Measurements from ENCODE around the gene TMEM132A. TPM values are rescaled to one million over a fixed set of nuclear protein-coding genes. Genes with fewer than 3 reads are reported as not detected.
A peak's percentile ranks its signal among the peaks of the same experiment; 100 is the strongest.

The TMEM132A gene
- 1 to 10 TPM; 1.8 to 7.0 (median 3.5) TPM for total RNA-seq

- H3K4me1 ChIP-seq: peaks cover 15 to 19% (median 18%) of the 10 kb centered on the region in 4 donors
- WGBS, 2 donors (ENCODE audit: low coverage in 1 of 2): 0% methylated on average over 25 of the region's 69 CpGs; no CpG with 5 or more reads in 1 of the 2 donors
- peaks cover 26% of the 10 kb centered on the region for H3K27me3 ChIP-seq
- DNase-seq: peak; percentile 74
- in situ Hi-C loops (cut with MboI; ENCODE audit: low pct_ligation_motif_present in 1 of 4, low pct_unique_long_range_greater_than_20kb in 1 of 4, low sequenced_read_pairs in 3 of 4) (no loop called here), intact Hi-C loops (cut with DNase I; ENCODE audit: low total_unique reads) (no loop called here)
- H3K36me3 ChIP-seq: peaks cover 0 to 29% (median 13%) of the 10 kb centered on the region in 4 donors
- H3K27ac ChIP-seq: no peak within 1 kb of the TSS
- TF ChIP-seq EP300 (IDR thresholded peaks at IDR 0.05; ENCODE audit: low read depth) (no peak), POLR2A (IDR thresholded peaks at IDR 0.05) (no peak), POLR2AphosphoS5 (IDR thresholded peaks at IDR 0.05) (no peak), CTCF (IDR thresholded peaks at IDR 0.05) (no peak)
- H3K4me3 ChIP-seq: peak within 1 kb of the TSS; percentile 43 to 68 (median 55)
- H3K9me3 ChIP-seq: no peaks in the 10 kb centered on the region
Observed at GRCh38 chr11:60924110-60924905, at the start of gene TMEM132A. Gene TMEM132A, plus strand, starts transcription at chr11:60924460. Its CDS starts 174 bp downstream, at chr11:60924634.

DNA sequence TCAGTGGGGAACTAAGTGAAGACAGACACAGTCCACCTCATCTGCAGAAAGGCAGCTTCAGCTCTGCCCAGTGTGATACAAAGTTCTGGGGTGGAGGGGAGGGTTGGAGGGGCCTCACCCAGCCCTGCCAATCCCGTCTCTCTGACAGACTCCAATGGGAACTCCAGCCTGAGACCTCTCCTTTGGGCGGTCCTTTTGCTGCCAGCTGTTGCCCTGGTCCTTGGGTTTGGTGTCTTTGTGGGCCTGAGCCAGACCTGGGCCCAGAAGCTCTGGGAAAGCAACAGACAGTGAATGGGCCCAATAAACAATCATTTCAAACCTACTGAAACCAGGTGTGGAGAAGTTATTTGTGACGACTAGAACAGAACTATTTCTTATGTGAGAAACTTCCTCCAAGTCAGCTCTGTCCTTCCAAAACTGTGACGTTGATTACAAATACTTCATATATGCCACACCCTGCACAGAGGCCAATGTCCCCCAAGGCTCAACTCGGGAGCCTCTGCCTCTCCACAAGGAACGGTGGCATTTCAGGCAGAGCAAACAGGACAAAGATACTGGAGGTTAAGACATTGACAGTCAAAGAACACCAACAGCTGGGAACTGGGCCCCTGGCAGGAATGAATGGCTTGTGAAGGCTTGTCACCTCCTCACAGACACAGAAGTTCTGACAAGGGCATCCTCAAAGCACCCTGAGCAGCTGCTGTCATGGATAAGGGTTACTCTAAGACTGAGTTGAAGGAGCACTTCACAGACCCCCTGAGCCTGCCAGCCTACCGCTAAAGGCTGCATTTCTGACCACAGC, 48.7 kb upstream of the TMEM132A start:
- Histone ChIP-seq H3K27ac (no peak overlapping the region), H3K4me1 (peaks cover 0 to 10% (median 1%) of the 10 kb centered on the region in 4 donors), H3K9me3 (no peaks in the 10 kb centered on the region), H3K27me3 (no peaks in the 10 kb centered on the region), H3K4me3 (no peak overlapping the region), H3K36me3 (no peaks in the 10 kb centered on the region)
- intact Hi-C loops (cut with DNase I; ENCODE audit: low total_unique reads) (no loop called here), in situ Hi-C loops (cut with MboI; ENCODE audit: low pct_ligation_motif_present in 1 of 4, low pct_unique_long_range_greater_than_20kb in 1 of 4, low sequenced_read_pairs in 3 of 4) (no loop called here)
- DNase-seq: no peak
- TF ChIP-seq POLR2AphosphoS5 (IDR thresholded peaks at IDR 0.05) (no peak), EP300 (IDR thresholded peaks at IDR 0.05; ENCODE audit: low read depth) (no peak), POLR2A (IDR thresholded peaks at IDR 0.05) (no peak), CTCF (IDR thresholded peaks at IDR 0.05) (no peak)
- 73% methylated on average over 7 of the region's 7 CpGs; no CpG with 5 or more reads in 1 of the 2 donors for WGBS, 2 donors (ENCODE audit: low coverage in 1 of 2)

GRCh38 chr11:60876168-60876485, 48.1 kb upstream of the TMEM132A start:
- in situ Hi-C loops (cut with MboI; ENCODE audit: low pct_ligation_motif_present in 1 of 4, low pct_unique_long_range_greater_than_20kb in 1 of 4, low sequenced_read_pairs in 3 of 4): no loop called here
- H3K27ac ChIP-seq: no peak overlapping the region
- no peak for DNase-seq
- H3K36me3 ChIP-seq: no peaks in the 10 kb centered on the region
- 100% methylated on average over 2 of the region's 2 CpGs; no CpG with 5 or more reads in 1 of the 2 donors for WGBS, 2 donors (ENCODE audit: low coverage in 1 of 2)
- H3K9me3 ChIP-seq: no peaks in the 10 kb centered on the region
- TF ChIP-seq POLR2A (IDR thresholded peaks at IDR 0.05) (no peak), POLR2AphosphoS5 (IDR thresholded peaks at IDR 0.05) (no peak), CTCF (IDR thresholded peaks at IDR 0.05) (no peak), EP300 (IDR thresholded peaks at IDR 0.05; ENCODE audit: low read depth) (no peak)
- no peak overlapping the region for H3K4me3 ChIP-seq
- H3K4me1 ChIP-seq: peaks cover 0 to 10% (median 1%) of the 10 kb centered on the region in 4 donors
- no peaks in the 10 kb centered on the region for H3K27me3 ChIP-seq
- intact Hi-C loops (cut with DNase I; ENCODE audit: low total_unique reads): no loop called here

Measured in transverse colon (tissue), 4 donors.